ENCODE measurements around the gene LFNG.
A peak's percentile ranks its signal among the peaks of the same experiment; 100 is the strongest.
"Not testable (repeated sequence)": the region's sequence is repeated elsewhere in the genome, so short reads cannot be mapped to it uniquely, and the experiment has no call there.

DNA sequence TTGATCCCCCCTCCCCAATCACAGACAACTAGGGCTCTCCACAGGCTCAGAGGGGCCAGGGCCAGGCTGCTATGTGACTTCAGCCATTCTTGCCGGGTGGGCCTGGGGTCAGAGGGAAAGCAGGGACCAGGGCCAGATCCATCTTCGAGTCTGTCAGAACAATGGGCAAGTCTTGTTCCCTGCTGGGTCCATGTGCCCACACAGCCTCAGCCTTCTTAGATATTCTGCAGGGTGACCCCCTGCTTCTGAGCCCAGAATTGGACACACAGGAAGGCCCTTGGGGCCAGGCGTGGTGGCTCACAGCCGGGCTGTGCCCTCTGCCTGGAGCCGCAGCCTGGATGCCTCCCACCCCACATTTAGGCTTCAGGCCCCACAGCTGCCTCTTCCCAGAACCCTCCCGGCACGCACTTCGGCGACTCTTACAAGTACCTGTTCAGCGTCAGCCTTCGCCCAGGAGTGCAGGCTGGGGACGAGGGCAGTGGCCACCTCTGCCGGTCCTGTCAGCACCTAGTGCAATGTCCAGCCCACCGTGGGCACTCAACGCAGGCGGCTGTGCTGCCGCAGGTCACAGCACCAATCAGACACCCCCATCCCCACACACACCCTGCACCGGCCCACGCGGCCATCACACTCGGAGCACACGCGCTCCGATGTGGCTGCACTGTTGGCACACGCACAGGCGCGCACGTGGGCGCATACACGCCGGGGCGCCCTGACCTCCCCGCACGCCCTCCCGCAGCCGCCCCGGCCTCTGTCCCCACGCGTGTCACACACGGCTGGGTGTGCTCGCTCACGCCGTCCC is 11.6 kb downstream of the LFNG start:
- not testable (repeated sequence) for TF ChIP-seq CTCF (IDR thresholded peaks at IDR 0.05); POLR2A (IDR thresholded peaks at IDR 0.05); EP300 (IDR thresholded peaks at IDR 0.05; ENCODE audit: low read depth)
- peak in 1 of 3 donors; percentile 32 for TF ChIP-seq POLR2AphosphoS5 (IDR thresholded peaks at IDR 0.05)
